NCI-H510A (cell line): ENCODE results near the gene KIF26B.
"Not testable (repeated sequence)": the region's sequence is repeated elsewhere in the genome, so short reads cannot be mapped to it uniquely, and the experiment has no call there.

Experiments used
- DNase-seq: peaks from one replicate; lab custom pipeline; 2025; lab: John Stamatoyannopoulos, UW

KIF26B gene

DNA sequence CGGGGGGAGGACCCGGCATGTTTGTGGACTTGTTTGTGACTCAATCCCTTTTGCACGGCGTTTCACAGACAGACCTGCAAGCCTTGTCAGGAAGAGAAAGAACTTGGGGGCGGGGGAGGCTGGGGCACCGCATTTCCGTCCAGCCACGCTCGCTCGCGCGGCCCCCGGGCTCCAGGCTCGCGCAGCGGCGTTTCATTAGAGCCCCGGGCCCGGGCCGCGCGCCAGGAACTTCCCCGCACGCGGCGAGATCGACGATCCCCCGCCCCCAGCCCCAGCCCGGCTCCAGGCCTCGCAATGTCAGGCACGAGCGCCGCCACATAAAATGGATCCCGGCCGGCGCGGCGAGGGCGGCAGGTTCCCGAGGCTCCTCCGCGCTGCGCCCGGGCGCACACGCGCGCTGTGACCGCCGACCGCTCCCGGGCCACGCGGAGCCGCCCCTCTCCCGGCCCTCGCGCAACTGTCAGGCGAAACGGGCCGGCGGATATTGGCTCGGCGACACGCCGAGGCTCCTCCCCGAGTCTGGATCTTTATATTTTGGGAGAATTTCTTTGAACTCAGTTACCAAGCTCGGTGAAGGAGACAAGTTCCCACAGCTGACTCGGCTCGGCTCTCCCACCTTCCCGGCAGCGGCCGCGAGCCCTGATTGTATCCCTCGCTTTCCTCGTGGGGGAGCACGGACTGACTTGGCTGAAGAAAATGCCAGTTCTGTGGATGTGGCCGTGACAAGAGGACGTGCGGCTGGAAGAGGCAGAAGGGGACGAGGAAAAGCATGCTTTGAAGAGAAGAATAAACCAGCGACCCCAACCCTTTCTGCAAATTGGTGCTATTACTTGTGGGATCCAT, at the start of gene KIF26B:
KIF26B (plus strand) TSS at position 557 of the 843 bp plus-strand sequence. CDS start 440 bp downstream, outside the sequence.
- no peak for DNase-seq

DNA sequence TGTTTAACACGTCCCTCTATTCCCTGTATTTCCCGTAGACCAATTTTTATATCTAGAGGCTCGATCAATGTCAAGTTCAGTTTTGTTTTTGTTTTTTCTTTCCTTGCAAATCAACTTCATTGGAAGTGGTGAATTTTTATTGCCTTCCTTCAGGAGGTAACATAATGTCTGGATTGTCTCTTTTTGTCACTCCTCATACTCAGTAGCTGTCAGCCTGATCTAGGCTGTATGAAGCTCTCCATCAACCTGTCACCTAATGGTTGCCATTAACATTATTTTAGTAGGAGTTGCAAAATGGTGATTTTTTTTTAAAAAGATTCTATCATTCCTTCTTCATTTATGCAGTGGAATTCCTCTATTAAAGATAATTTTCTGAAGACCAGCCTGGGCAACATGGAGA, 49.7 kb upstream of the KIF26B start:
- DNase-seq = no peak

DNA sequence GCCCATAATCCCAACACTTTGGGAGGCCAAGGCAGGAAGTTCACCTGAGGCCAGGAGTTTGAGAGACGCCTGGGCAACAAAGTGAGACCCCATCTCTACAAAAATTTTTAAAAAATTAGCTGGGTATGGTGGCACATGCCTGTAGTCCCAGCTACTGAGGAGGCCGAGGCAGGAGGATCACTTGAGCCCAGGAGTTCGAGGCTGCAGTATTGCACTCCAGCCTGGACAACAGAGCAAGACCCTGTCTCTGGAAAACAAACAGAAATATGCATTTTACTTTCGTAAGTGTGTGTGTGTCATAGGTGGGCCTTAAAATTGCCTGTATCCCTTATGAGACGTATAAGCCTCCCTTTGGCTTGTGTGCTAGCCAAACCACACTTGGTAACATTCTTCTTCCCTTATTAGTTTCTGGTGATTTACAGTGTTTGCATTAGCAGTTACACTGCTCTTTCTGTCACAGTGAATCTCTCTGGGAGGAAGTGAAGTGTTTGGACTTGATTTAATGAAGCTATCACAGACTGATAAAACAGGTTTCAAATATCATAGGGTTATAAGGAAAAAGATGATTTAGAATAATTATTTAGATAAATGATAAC, 48.9 kb upstream of the KIF26B start:
- DNase-seq = no peak

DNA sequence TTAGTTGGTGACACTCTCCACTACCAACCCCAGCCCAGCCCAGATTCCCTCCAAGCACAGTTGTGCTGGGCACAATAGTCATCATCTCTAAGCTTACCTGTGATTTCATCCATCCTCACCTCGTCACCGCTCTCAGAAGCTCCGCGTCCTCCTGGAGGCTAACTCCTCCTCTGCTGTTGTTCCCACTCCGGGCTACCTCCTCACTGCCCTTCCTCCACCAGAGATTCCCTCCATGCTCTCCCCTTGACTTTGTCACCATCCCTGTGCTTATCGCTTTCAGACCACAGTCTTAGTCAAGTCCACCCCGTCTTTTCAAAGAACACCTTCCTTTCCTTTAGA, 47.0 kb upstream of the KIF26B start:
- DNase-seq = no peak

DNA sequence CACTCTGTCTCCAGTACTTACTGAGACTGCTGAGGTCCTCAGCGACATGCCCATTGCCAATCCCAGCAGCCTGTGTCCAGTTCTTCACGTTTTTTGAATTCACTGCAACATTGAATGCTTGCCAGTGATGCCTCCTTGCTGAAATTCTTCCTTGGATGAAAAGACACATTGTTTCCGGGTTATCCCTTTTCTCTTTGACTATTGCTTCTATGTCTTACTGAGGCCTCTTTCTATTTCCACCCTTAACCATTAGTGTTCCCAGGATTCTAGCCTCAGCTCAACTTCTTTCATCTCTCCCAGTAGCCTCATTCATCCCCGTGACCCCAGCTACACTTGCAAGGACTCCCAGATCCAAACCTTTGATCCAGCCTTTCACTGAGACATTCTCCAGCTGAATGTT, 46.5 kb upstream of the KIF26B start:
- DNase-seq = no peak

DNA sequence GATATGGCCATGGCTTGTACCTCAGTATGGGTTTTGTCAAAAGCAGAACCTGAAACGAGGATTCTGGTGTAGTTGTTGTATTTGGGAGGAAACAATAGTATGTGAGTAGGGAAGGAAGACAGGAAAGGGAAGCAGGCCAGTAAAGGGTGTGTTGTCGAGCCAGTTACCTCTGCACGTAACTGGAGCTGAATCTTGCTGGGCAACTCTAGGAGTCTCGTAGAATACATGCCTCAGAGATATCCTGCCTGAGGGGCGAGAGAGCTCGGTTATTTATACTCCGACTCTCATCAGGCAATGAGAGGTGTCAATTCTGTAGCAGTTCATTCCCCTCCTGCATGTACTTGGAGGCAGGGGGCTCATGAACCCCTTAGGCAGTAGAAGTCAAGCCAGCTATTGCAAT, 45.9 kb upstream of the KIF26B start:
- no peak for DNase-seq

DNA sequence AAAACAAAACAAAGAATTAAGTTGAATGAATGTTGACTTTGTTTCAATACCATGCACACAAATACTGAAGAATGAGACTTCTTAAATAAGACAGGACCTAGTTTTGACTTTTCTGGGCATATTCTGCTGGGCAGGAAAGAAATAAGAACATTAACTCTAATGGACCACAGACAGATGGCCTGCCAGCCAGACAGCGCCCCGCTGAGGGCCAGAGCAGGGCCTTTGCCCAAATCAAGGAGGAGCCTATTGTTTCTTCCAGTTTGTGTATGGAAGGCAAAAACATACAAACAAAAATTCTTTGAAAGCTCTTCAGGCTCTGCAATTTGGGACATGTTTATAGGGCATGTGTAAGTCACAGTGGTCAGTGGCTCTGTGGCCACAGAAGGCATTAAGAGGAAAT, 44.4 kb upstream of the KIF26B start:
- DNase-seq = no peak

DNA sequence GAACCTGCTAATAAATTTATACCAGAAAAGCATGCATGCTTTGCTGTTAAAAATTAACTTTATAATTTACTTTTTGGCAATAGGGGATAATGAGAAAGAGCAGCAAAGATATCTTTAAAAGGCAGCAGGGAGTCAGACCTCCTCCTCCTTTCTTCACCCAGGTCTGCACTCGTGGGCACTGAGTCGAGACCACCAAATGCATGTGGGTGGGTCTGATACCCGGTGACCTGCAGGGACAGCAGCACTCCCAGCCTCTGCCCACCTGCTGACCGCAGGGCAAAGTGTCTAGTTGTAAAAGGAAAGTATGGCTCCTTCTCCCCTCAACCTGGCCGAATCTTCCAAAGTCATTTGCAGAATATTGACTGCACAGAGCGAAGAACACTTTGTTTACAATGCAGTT, 43.7 kb upstream of the KIF26B start:
- DNase-seq = no peak

DNA sequence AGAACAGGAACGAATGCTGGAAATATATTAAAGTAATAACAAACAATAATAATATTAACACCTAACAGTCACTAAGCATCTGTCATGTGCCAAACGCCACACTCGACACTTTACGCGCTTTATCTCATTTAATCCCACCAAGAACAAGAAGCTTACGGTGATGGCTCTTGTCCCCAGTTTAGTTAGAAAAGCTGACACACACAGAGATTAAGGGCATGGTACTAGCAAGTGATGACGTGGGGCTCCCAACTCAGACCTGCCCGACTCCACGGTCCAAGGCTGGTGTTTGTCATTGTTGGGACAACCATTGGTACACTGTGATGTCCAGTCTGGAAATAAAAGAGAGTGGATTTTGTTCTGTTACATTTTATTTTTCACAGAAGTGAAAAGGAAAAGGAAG, 41.1 kb upstream of the KIF26B start:
- DNase-seq = no peak

DNA sequence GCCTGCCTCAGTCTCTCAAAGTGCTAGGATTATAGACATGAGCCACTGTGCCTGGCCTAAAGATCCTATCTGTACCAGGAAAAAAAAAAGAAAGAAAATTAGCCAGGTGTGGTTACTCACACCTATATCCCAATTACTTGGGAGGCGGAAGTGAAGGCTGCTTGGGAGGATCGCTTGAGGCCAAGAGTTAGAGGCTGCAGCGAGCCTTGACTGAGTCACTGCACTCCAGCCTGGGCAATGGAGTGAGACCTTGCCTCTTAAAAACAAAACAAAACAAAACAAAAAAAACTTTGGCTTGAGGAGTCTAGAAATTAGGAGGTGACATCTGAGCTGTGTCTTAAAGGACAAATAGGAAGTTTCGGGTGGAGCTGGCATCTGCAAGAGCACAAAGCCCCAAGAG, 38.7 kb upstream of the KIF26B start:
- DNase-seq = no peak

DNA sequence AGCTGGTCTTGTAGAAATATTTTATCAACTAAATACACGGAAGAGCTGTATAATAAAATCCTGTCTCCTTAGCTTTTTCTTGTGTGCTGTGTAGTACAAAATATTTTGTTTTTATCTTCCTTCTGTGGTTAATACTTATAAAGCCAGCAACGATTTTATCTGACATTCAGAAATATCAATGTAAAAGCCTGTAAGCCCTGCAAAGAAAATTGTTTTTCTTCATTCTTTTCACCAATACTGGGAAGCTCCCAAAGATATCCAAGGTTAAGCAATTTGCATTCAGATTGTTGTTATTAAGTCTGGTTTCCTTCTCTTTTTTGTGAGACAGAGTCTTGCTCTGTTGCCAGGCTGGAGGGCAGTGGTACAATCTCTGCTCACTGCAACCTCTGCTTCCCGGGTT, 38.0 kb upstream of the KIF26B start:
- DNase-seq = no peak

DNA sequence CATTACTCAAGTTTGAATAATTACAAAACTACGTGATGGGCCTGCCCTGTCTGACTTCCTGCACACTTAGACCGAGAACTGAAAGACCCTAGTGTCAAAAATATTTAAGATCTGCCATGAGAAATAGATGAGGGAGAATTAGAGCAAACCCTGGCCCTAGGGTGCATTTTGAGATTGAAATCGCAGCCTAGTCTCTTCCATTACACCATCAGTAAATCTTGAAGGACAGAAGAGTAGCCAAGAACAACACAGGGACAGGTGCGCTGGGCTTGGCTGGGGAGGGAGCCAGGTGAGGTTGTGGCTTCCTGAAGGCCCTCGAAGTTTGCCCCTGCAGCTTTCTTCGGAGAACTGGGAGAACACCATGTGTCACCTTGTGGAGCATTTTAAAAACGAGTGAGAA, 36.7 kb upstream of the KIF26B start:
- no peak for DNase-seq

DNA sequence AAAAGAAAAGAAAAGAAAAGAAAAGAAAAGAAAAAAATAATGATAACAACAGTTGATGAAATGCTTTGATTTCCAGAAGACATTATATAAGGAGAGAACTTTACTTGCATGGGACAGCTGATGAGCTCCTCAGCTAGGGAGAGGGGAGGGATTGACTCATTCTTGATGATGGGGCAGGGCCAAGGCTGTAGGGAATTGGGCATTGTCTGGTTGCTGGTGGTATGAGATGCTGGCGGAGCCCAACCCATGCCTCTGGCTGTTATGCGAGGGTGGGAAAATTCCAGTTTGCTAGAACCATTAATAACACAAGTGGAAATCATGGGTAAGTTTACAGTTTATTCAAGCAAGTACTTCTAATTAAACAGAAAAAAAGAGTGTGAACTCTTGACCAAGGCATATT, 36.0 kb upstream of the KIF26B start:
- no peak for DNase-seq

DNA sequence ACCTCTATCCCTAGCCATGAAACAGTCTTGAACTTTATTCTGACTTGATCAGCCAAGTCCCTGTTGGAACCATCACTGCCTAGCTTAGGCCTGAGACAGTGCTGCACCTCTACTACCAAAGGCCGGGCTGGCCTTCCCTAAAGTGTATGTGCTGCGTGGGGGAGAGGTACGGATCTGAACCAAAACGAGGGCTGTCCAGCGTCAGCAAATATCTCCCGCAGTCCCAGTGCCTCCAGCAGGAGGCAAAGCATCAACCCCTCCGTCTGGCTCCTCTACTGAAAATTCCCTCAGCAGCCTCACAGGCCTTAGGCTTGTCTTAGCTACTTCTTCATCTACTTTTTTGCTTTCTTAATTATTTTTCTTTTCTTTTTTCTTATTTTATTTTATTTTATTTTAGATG, 33.3 kb upstream of the KIF26B start:
- DNase-seq = no peak

DNA sequence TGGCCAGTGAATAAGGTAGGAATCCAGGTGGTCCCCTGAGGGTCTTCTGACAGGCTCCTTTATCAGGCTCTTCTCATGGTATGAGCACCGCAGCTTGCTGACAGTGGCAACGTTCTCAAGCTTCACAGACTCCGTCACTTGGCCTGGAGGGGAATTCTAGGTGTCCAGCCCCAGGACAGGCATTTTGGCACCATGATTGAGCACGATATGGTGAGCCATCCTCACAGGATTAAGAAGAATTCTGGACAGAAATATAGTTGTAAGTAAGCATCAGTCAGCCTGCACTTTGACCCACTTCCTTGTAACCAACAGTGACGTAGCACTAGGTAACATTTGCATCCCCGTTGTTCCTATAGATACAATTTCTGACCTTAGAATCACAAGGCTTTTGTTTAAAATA, 30.5 kb upstream of the KIF26B start:
- DNase-seq = no peak

DNA sequence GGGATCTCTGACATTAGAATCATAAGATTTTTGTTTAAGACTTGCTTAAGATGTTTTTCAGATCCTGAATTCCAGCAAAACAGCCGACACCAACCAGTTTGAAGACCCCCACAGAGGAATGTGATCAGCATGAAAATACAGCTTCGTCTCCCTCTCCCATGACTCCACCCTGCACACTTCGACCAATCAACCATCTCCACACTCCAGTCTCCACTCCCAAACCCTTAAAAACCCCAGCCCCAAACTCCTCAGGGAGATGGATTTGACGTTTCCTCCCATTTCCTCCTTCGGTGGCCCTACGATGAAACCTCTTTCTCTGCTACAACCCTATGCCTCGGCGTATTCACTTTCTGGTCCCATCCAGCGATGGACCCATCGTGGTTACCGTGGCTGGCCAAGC, 30.1 kb upstream of the KIF26B start:
- no peak for DNase-seq

DNA sequence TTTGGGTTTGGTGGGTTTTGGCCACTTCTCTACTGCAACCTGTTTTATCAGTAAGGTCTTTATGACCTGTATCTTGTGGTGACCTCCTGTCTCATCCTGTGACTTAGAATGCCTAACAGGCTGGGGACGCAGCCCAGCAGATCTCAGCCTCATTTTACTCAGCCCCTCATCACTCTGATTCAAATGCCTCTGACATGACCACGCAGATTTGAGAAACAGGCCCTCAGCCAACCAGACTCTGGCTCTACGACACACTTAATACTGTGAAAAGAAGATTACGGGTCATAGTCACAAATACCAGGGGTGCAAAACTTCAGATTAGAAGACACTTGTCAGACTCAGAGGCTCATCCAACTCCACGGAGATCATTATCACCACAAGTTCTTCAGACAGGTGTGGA, 28.3 kb upstream of the KIF26B start:
- no peak for DNase-seq

DNA sequence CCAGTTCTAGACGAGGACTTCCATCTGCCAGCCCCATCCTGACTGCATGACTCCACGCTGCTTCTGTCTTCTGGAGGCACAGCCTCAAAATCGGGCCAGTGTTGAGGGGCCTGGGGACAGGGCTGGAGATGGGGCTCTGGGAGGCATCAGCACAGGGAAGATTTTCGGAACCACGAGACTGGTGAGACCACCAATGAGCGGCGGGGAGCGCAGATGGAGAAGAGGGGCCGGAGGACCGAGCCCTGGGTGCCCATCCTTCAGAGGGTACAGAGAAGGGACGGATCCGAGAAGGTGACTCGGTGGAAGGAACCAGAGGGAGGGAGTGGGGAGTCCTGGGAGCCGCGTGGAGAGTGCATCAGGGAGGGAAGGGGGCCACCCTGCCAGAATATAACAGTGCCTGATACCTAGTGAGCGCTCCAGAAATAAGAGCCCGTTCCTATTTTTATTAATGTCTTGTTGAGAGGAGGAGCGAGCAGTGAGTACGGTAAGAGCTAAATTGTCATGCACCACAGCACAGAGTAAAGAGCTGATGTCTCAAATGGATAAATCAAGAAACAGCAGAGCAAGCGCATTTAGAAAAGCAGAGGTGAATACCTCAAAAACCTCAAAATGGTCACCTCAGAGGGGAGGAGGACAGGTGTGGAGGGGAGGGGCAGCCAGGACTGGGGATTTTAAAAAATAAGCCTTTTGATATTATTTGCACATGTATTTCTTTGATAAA, 26.2 kb upstream of the KIF26B start:
- no peak for DNase-seq

DNA sequence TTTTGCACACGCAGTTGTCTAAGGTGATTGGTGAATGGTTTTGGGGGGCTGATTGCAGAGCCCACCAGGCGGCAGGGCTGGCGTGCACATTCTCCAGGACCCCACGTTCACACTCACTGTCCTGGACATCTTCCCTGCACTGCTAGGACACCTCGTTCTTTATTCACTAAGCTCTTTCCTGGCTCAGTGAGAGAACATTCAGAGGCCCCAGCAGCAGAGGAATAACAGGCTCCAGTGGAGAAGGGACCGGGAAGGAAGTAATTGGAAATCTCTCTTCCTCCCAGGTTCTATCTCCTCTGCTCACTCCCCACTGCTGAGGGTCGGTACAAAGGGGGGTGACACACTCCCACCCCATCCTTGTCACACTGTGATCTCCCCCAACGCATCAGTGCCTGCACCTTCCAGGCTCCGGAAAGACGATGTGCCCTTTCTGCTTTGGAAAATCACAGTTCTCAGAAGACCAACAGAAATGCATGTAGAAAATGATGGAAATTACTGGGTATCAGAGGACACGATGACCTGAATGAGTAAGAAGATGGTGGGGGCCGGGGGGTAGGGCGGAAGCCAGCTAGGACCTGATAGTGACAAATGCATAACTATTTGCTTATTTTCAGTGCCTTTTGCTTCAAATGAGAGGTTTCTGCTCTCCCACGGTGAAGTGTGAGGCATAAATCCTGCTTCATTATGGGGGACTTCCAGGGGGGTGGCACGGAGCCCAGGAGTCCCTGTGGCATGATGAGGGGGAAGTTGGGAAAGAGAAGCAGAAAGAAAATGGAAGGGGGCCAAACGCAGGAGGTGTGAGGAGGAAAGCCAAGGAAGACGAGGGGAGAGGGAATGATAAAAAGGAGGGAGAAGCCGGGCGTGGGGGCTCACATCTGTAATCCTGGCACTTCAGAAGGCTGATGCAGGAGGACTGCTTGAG, 25.2 kb upstream of the KIF26B start:
- no peak for DNase-seq

DNA sequence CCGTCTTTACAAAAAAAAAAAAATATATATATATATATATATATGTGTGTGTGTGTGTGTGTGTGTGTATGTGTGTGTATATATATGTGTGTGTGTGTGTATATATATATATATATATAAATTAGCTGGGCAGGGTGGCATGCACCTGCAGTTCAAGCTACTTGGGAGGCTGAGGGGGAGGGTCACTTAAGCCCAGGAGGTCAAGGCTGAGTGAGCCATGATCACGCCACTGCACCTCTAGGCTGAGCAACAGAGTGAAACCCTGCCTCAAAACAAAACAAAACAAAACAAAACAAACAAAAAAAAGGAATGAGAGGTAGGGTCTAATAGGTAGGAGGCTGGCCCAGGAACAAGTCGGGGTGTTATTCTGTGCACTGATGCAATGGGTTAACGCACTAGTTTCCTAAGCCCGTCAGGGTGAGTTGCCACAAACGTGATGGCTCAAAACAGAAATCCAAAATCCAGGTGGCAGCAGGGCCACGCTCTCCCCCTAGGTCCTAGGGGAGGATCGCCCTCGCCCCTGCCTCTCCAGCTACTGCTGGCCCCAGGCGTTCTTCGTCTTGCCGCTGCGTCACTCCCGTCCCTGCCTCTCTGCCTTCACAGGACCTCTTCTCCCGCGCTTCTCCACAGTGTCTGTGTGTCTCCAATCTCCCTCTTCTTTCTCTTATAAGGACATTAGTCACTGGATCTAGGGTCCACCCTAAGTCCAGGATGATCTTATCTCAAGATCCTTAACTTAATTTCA, 24.3 kb upstream of the KIF26B start:
- not testable (repeated sequence) for DNase-seq

DNA sequence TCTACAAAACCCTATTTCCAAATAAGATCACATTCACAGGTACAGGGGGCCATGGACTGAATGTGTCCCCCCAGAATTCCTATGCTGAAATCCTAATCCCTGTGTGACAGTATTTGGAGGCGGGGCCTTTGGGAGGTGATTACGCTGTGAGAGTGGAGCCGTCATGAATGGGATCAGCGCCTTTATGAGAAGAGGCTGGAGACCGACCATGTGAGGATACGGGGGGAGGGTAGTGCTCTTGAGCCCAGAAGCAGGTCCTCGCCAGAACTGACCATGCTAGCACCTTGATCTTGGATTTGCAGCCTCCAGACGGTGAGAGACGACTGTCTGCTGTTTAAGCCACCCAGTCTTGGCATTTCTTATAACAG, 23.8 kb upstream of the KIF26B start:
- DNase-seq = no peak

DNA sequence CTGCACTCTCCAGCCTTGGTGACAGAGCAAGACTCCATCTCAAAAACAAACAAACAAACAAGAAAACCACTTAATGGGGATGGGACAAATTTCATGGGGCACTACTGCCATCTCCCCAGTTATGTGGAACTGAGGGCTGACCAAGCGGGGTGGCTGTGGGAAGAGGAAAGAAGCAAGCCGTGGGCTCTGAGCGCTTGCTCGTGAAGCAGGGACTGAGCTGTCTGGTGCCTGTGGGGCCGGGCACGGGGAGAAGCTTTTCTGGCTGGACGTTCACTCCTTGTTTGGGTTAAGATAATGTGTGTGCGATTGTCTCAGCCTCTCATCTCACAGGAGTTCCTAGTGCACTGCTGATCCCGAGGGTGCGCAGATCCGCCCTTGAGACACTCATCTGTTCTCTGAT, 22.0 kb upstream of the KIF26B start:
- DNase-seq = no peak
